ENCODE measurements around the gene SH2D5. TPM values are rescaled to one million over a fixed set of nuclear protein-coding genes. Genes with fewer than 3 reads are reported as not detected.
A peak's percentile ranks its signal among the peaks of the same experiment; 100 is the strongest.

The SH2D5 gene
- total and polyA plus RNA-seq, 2 experiments from 2014 or later: 0.53 to 1.1 TPM

DNA sequence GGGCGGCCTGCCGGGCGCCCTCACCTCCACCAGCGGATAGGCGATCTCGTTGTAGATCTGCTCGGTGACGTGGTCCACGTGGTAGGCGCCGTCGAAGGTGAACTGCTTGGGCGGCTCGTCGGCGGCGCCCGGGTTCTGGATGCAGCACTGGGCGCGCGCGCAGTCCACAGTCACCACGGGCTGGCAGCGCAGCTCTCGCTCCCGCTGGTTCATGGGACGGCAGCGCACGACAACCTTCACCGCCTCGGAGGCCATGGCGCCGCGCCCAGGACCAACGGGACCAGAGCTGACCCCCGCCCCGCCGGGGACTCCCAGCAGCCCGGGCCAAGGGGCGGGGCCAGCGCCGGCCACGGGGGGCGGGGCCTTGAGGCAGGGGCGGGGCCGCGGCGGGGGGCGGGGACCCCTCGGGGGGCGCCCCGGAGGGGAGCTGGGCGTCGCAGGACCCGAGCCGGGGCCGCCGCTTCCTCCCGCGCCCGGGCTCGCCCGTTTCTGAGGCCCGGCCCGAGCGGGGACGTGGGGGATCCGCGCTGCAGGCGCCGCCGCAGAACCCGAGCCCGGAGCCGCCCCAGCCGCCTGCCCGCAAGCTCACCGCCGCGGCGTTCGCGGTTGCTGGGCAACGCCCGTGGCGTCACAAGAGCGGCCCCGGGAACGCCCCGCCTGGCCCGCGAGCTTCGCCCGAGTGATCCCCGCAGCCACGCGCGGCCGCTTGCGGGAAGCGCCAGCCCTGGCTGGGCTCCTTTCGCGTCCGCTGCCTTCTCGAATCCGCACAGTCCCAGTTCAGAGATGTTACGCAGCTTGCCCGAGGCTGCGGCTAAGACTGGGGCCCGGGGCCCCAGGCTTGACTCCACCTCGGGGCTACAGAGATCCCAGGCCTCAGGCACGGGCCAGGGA lies 14.8 kb downstream of the SH2D5 start, which contains the start of gene KIF17:
TSS of gene KIF17 (minus strand) at position 556 of the 891 bp plus-strand sequence. CDS start at position 255, 301 bp downstream.
- Histone ChIP-seq H3K9me2 (replicated peaks; ENCODE audit: insufficient read depth) (no peaks in the 10 kb centered on the region), H3K27ac (no peak within 1 kb of the TSS), H3K4me1 (ENCODE audit: insufficient read depth) (no peaks in the 10 kb centered on the region), H3K36me3 (replicated peaks; ENCODE audit: insufficient read depth, low read depth) (no peaks in the 10 kb centered on the region), H3K9me3 (ENCODE audit: low read depth) (no peaks in the 10 kb centered on the region), H2AFZ (peak within 1 kb of the TSS; percentile 63), H3K4me2 (peak within 1 kb of the TSS; percentile 88), H3K4me3 (peak within 1 kb of the TSS; percentile 36), H4K20me1 (ENCODE audit: insufficient read depth, poor library complexity, severe bottlenecking) (no peaks in the 10 kb centered on the region), H3K27me3 (peaks cover 22% of the 10 kb centered on the region), H3K79me2 (no peaks in the 10 kb centered on the region)
- no peak for TF ChIP-seq EZH2phosphoT487 (IDR thresholded peaks at IDR 0.05; ENCODE audit: low read depth, severe bottlenecking, unreplicated experiment)
- TF ChIP-seq EZH2 (IDR thresholded peaks at IDR 0.05; ENCODE audit: borderline replicate concordance): no peak
- TF ChIP-seq CTCF (IDR thresholded peaks at IDR 0.05; ENCODE audit: poor library complexity): no peak
- WGBS (ENCODE audit: low lambda C conversion rate, missing lambda C conversion rate): 8% methylated on average over 66 of the region's 112 CpGs
- DNase-seq (ENCODE audit: low spot score): peak; percentile 92

DNA sequence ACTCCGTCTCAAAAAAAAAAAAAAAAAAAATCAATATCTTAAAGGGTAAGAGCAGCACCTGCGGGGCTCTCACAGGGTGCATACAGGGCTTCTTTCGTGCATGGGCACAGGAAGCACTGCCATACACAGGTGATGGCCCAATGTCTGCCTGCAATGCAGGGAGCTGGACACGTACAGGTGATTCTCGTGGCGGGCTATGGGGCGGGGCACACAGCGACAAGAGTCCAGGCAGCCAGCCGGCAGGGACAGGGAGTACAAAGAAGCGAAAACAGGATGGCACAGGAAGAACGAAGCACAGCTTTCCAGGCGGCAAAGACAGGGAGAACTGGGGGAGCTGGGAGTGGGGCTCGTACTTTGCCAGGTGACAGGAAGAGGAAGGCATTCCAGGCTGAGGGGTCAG lies 16.3 kb downstream of the SH2D5 start:
- no peak for DNase-seq (ENCODE audit: low spot score)
- Histone ChIP-seq H4K20me1 (ENCODE audit: insufficient read depth, poor library complexity, severe bottlenecking) (no peaks in the 10 kb centered on the region), H2AFZ (no peak overlapping the region), H3K9me3 (ENCODE audit: low read depth) (no peaks in the 10 kb centered on the region), H3K4me2 (no peak overlapping the region), H3K79me2 (no peaks in the 10 kb centered on the region), H3K4me3 (no peak overlapping the region), H3K4me1 (ENCODE audit: insufficient read depth) (no peaks in the 10 kb centered on the region), H3K27ac (no peak overlapping the region), H3K36me3 (replicated peaks; ENCODE audit: insufficient read depth, low read depth) (no peaks in the 10 kb centered on the region), H3K9me2 (replicated peaks; ENCODE audit: insufficient read depth) (no peaks in the 10 kb centered on the region), H3K27me3 (peaks cover 22% of the 10 kb centered on the region)
- 94% methylated on average over 13 of the region's 13 CpGs for WGBS (ENCODE audit: low lambda C conversion rate, missing lambda C conversion rate)
- TF ChIP-seq CTCF (IDR thresholded peaks at IDR 0.05; ENCODE audit: poor library complexity) (no peak), EZH2phosphoT487 (IDR thresholded peaks at IDR 0.05; ENCODE audit: low read depth, severe bottlenecking, unreplicated experiment) (no peak), EZH2 (IDR thresholded peaks at IDR 0.05; ENCODE audit: borderline replicate concordance) (no peak)

- Histone ChIP-seq H3K27me3 (peaks cover 22% of the 10 kb centered on the region), H3K9me2 (replicated peaks; ENCODE audit: insufficient read depth) (no peaks in the 10 kb centered on the region), H3K79me2 (no peaks in the 10 kb centered on the region), H3K36me3 (replicated peaks; ENCODE audit: insufficient read depth, low read depth) (no peaks in the 10 kb centered on the region), H3K27ac (no peak overlapping the region), H3K4me2 (no peak overlapping the region), H2AFZ (no peak overlapping the region), H3K4me1 (ENCODE audit: insufficient read depth) (no peaks in the 10 kb centered on the region), H4K20me1 (ENCODE audit: insufficient read depth, poor library complexity, severe bottlenecking) (no peaks in the 10 kb centered on the region), H3K4me3 (no peak overlapping the region), H3K9me3 (ENCODE audit: low read depth) (no peaks in the 10 kb centered on the region)
- no peak for DNase-seq (ENCODE audit: low spot score)
- TF ChIP-seq EZH2phosphoT487 (IDR thresholded peaks at IDR 0.05; ENCODE audit: low read depth, severe bottlenecking, unreplicated experiment): no peak
- no peak for TF ChIP-seq CTCF (IDR thresholded peaks at IDR 0.05; ENCODE audit: poor library complexity)
- no peak for TF ChIP-seq EZH2 (IDR thresholded peaks at IDR 0.05; ENCODE audit: borderline replicate concordance)
- 91% methylated on average over 15 of the region's 15 CpGs for WGBS (ENCODE audit: low lambda C conversion rate, missing lambda C conversion rate)
Observed at GRCh38 chr1:20715406-20715805, 17.1 kb downstream of the SH2D5 start.

Data from hepatocyte (in vitro differentiated cells).